GM18499 (cell line): ENCODE data around the gene SACM1L.

ENCODE experiments used
- ATAC-seq: cut with Tn5 transposase; IDR thresholded peaks from one replicate; pipeline ENCODE4 v1.9.1; 2021; ENCODE audit warnings: moderate number of reproducible peaks; ENCODE audit not compliant: insufficient read depth, unreplicated experiment

SACM1L gene, protein sequence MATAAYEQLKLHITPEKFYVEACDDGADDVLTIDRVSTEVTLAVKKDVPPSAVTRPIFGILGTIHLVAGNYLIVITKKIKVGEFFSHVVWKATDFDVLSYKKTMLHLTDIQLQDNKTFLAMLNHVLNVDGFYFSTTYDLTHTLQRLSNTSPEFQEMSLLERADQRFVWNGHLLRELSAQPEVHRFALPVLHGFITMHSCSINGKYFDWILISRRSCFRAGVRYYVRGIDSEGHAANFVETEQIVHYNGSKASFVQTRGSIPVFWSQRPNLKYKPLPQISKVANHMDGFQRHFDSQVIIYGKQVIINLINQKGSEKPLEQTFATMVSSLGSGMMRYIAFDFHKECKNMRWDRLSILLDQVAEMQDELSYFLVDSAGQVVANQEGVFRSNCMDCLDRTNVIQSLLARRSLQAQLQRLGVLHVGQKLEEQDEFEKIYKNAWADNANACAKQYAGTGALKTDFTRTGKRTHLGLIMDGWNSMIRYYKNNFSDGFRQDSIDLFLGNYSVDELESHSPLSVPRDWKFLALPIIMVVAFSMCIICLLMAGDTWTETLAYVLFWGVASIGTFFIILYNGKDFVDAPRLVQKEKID

DNA sequence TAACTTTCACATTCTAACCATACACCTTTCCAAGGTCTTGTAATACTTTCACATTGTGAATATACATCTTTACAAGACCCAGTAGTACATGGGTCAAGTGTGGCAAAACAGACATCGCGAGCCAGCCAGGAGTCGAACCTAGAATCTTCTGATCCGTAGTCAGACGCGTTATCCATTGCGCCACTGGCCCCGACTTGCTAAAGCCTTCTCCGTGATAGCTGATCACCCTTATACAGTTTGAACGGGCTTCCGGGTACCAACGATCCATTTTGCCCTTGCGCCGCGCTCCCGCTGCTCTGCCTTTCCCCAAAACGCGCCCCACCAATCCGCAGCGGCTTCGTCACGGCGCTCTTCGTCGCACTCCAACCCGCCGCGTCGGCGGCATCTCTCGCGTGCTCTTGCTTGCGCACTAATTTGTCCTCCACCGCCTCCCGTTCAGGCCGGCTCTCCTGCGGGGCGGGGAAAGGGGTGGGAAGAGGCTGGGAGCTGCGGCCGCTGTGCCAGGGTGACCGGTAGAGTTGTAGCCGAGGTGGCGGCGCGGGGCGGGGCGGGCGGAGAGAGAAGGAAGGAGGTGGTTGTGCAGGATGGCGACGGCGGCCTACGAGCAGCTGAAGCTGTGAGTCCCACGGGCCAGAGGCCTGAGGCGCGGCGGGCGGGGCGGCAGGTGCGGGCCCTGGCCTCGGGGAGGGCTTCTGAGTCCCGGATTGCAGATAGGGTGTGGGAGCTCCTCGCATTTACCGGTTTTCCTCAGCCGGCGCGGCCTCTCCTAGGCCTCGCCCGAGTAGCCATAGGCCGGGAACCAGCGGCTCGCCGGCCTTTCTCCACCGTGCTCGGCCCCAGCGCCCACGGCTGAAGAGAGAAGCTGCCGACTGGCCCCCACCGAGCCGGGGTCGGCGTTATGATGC, at the start of gene SACM1L:
Gene SACM1L, plus strand, starts transcription at position 515 of the 905 bp plus-strand sequence. Its CDS starts 70 bp downstream, at position 585.
- ATAC-seq, result peak; percentile 63

DNA sequence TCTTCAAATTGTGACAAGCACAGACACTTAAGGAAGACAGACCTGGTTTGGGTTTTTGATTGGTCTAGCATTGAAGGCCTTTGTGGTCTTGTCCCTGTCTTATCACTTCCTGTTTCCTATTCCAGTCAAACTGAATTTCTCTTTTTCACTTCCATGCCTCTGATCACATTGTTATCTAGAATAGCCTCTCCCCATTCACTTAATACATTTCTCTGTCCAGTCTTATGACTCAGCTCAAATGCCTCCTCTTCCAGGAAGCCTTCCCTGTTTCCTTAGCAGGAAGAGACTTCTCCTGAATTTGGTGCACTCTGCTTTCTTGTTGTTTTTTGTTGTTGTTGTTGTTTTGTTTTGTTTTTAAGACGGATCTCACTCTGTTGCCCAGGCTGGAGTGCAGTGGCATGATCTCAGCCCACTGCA, 49.1 kb upstream of the SACM1L start:
- no peak for ATAC-seq

DNA sequence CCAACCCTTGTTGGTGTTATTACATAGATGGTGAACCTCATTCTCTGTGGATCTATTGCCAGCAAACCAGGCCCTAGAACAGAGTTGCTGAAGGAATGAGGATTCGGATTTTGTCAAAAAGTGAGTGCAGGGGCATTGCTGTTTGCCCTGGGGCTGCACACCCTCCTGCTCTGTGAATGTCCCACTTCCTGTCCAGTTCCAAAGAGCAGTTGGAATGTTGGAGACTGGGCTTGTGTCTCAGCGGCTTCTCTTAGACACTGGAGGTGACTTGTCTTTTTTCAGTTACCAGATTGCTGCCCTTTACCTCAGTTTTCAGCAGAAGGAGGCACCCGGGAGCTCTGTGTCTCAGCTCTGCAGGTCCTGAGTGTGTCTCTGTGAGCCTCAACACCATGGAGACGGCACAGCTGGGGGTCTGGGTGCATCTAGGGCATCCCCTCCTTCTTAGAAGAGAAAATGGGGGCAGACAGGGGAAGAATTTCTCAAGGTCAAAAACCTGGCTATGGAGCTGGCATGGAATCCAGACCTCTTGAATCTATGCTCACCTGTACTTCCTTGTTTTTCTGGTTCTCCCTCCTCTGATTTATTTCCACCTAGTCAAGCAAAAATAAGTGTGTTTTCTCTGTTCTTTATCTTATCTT, 48.4 kb upstream of the SACM1L start:
- no peak for ATAC-seq

DNA sequence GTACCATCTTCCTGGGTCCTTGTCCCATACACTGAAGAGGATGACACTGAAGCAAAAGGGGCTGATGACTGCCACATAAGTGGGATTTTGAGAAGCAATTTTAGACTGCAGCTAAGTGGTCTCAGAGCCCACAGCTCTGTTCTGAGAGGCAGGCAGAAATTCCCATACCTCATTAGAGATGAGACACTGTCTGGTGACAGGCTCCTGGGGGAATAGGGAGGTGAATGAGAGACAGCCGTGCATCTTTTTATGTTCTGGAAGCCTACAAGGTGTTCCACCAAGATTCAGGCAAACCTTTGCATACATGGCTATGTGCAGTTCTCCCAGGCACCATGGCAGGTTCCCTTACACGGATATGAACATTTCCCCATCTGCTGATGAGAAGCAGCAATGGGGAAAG, 47.4 kb upstream of the SACM1L start:
- no peak for ATAC-seq

DNA sequence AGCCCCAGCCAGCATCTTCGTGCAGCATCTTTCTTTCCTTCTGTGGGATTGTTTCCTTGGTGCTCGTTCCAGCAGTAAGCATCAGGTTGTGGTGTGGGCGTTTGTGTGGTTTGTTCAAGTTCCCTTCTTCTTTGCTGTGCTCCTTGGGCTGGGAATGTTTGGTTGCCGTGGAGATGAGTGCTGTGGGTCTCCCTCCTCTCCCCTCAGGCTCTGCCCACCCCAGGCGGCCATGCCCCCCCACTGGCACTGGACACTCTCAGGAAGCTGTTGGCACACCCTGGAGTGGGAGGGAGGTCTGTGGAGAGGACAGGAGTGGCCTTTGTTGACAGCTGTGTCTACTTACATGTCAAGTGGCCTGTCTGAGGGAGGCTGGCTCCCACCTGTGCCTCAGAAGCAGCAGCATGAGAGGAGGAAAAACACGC, 46.5 kb upstream of the SACM1L start:
- no peak for ATAC-seq

DNA sequence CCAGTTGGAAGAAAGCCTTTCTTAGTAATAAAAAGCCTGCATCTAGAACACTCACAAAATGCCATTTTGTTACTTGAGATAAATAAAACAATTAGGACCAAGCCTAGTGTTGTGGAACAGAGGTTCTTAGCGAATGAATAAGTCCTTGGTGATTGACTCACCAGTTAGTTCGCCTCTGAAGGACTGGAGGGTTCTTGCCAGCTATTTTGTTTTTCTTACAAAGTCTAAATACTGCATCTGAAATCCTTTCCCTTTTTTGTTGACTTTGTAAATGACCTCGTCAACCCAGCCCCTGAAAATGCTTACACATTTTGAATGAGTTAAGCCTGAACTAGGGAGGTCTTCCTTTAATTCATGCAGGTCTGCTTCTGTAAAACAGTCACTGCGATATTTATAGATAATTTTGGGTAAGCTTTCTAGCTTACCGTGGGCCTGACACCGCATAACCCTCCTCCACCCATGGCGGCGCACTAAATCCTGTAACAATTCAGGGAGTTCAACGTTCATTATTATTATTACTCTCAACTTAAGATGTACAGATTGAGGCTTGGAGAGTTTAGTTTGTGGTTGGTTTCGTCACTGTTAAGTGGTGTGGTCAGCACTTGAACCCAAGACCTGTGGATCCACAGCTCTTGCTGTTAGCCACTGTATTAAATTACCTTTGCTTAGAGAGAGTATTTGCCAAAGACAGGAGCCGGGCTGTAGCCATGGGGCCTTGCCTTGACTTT, 45.0 kb upstream of the SACM1L start:
- ATAC-seq, result no peak

DNA sequence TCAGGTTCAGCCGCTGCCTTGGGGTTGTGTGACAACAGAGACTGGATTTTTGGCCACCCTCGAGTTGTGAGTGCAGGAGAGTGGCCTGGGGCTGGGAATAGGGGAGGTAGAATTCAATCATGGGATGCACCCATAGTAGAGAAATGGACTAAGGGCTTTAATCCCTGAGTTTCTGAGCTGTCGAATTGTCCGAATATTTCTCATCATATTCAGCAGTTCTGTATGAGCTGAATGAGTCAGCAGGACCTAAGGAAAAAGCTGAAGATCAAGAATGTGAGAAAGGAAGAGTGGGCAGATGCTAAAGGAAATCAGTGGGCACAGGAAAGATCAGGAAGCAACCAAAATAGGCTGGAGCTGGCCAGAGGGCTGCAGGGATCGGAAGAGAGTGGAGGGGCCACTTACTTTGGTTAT, 44.4 kb upstream of the SACM1L start:
- no peak for ATAC-seq

DNA sequence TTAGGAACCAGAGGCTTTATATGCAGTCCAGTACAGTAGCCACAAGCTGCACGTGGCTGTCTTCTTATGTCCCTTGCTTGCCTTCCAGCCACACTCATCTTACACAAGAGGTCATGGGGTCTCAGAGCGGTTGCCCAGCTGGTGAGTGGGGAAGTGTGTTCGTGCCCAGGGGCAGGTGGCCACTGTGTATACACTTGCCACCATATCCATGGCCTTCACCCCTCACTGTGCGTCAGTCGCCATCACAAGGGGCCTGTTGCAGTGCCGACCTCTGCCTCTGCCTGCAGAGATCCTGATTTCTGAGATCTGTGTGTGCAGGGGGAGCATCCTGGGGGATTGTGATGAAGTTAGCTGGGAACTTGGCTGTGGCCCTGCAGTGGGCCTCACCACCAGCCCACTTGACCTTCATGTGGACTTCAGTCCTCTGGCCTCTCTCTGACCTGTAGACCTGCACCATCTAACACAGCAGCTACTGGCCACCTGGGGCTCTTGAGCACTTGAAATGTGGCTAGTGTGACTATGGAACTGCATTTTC, 43.1 kb upstream of the SACM1L start:
- no peak for ATAC-seq

DNA sequence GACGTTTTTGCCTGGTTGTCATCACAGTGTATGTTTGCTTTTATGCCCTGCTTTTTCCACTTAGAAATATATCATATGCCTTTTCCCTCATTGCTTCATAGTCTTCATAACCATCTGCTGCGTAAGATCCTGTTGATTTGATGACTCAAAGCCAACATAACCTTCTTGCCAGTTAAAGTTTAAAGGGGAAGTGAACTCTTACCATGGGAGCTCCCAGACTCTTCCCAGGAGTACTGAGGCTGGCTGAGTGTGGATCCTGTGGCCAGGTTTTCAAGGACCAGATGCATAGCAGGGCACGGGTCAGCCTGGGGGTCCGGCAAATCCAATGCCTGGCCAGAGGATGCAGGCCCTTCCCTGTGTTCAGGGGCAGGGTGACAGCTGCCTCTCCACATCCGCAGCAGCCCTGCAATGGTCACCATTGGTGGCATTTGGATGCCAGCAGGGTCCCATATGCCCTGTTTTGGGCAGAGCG, 42.0 kb upstream of the SACM1L start:
- no peak for ATAC-seq

DNA sequence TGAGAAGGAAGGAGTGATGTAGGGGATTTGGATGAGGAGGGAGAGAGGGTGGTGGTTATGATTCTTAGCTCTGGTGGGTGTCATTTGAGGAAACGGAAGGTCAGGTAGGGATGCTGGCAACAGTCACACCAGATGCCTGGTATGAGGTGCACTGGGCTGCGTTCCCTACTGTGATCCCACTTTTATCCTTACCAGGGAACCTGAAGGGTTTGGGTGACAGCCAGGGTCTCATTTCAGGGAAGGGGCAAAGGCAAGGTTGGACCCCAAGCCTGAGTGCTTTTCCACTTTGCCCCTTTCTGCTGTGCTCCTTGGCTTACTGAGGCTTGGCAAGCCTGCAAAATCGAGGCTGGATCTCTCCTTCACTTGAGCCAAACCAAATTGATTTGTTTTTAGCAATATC, 36.0 kb upstream of the SACM1L start:
- no peak for ATAC-seq

DNA sequence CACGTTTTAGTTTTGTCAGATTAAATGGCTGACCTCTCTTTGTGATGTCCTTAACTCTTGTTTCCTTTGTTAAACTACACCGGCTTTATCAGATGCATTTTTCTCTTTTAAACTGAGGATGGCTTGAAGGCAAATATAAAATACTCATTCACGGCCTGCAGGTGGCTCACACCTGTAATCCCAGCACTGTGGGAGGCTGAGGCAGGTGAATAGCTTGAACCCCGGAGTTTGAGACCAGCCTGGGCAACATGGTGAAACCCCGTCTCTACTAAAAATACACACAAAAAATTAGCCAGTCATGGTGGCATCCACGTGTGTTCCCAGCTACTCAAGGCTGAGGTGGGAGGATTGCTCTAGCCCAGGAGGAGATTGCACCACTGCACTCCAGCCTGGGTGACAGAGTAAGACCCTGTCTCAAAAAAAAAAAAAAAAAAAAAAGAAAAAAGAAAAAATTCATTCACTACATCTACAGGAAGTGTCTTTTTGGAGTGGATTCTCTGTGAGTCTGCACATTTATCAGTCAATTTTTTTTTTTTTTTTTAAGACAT, 34.7 kb upstream of the SACM1L start:
- ATAC-seq, result no peak

DNA sequence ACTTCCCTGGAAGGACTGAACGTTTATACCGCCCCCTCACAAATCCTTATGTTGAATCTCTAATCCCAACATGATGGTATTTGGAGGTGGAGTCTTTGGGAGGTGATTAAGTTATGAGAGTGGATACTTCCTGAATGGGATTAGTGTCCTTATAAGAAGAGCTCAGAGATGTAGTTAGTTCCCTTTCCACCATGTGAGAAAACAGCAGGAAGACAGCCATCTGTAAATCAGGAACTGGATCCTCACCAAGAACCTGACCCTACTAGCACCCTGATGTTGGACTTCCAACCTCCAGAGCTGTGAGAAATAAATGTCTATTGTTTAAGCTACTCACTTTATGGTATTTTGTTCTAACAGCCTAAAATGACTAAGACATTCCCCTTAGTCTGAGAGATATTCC, 33.3 kb upstream of the SACM1L start:
- no peak for ATAC-seq

DNA sequence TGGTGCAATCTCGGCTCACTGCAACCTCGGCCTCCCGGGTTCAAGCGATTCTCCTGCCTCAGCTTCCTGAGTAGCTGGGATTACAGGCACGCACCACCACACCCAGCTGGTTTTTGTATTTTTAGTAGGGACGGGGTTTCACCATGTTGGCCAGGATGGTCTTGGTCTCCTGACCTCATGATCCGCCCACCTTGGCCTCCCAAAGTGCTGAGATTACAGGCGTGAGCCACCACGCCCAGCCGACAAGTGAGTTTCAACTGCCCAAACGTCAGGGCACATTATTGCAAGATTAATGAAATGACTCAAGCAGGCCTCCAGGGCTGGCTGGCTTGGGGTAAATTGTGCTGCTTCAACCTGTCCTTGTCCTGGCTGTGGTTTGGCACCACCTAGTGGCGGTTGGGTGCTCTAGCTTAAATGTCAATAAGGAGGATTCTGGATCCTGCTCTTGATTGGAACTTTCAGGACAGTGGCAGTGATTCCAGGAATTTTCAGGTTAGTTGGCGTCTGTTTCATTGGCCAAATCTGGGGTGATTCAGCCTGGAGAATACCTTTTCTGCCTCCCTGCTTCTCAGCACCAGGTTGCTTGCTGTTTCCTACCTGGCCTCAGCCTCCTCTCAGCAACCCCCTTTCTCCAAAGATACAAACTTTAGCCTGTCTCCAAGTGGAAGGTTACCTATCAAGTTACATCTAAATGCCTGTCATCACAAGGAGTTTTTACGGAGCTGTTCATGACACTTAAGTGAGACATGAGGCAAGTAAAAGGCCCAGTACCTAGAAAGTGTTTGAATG, 32.4 kb upstream of the SACM1L start:
- no peak for ATAC-seq

DNA sequence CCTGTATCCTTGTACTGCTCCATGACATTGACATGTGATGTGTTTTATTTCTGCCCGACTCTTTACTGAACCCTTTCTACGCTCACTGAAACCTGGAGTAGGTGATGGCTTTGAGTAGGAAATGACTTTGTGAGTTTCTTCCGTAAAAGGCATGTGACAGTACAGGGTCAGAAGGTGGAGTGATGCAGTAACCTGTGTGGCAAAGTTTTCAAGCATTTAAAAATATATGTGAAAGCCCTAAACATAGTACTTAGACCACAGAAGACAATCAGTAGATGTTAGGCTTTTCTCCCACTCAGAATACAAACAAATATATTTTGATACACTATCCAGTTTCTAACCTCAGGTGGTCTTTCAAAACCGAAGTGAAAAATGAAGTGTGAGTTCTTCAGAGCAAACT, 31.3 kb upstream of the SACM1L start:
- ATAC-seq, result no peak

DNA sequence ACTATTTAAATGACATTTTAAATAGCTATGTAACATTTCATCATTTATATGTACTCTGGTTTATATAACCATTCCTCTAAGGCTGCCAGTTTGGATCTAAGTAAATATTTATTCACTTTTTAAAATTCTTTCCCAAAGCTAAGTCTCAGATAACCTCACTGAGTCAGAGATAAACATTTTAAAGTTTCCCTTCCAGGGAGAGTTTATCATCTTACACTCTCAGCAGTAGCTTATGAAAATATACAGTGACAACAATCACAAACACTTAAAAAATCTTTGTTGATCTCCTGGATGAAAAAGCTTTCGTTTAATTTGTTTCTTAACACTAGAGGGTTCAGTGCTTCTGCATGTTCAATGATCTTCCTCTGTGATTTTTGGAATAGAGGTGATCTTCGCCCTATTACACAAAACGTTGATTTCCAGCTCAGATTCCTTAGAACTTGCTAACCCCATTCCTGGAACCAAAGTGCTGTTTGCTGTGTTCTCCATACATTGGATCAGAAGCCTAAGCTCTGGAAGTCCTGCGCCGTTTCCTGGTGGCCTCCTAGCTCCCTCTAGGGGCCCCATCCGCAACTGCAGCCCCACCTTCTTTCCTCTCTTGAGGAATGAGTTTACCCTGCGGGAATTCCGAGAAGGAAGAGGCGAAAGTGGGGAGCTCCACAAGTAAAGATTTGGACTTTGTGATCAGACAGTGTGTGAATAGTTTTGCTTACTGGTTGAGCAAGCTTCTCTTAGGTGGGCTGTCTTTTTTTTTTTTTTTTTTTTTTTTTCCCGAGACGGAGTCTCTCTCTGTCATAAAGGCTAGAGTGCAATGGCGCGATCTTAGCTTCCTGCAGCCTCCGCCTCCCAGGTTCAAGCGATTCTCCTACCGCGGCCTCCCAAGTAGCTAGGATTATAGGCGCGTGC, 29.3 kb upstream of the SACM1L start:
- ATAC-seq, result no peak

DNA sequence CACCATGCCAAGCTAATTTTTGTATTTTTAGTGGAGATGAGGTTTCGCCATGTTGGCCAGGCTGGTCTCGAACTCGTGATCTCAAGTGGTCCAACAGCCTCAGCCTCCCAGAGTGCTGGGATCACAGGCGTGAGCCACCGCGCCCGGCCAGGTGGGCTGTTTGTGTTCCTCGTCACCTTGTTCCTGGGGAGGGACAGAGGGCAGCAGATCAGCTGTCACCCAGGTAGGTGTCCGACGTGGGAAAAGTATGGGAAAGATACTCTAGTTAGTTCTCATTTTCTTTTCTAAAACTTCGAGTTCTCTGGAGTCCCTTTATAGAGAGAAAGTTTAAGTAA, 28.7 kb upstream of the SACM1L start:
- no peak for ATAC-seq

DNA sequence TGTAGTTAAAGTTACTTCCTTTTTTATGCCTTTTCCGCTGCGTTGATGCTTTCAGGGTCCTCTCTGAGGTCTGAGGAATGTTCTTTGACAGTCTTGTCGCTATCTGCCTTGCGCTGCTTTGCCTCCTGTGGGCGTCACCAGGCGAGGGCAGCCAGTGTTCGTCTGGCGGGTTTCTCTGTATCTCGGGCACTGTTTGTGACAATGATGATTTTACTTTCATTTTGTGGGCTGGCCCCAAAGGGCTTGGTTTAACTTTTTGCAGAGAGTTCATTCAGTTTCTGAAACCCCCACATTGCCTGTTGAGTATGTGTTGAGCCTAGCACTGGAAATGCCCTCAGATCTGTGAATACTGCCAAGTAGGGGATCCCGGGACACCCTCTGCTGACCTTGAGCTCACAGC, 24.6 kb upstream of the SACM1L start:
- ATAC-seq, result no peak
